ENCODE data around the gene ZNF516.
A peak's percentile ranks its signal among the peaks of the same experiment; 100 is the strongest.

Gene ZNF516

GRCh38 chr18:76487782-76488181 is 7.3 kb downstream of the ZNF516 start:
- DNase-seq: no peak
- no peak overlapping the region for H2BK120ac ChIP-seq (ENCODE audit: low read depth, low read length)
- no peak overlapping the region for H3K27ac ChIP-seq (ENCODE audit: low read length, poor library complexity, severe bottlenecking)
- peak overlapping the region in 1 of 2 experiments; percentile 67 for H3K18ac ChIP-seq (ENCODE audit: low read depth in 1 of 2, low read length in 2 of 2)
- H2BK15ac ChIP-seq (ENCODE audit: low read depth, poor library complexity, severe bottlenecking): no peak overlapping the region
- H3K27me3 ChIP-seq (ENCODE audit: control insufficient read depth in 1 of 2, insufficient read depth in 1 of 2, low read length in 2 of 2): no peaks in the 10 kb centered on the region
- H2BK12ac ChIP-seq (ENCODE audit: low read length in 2 of 2): peak overlapping the region in 1 of 2 experiments; percentile 79
- H3K4me3 ChIP-seq (ENCODE audit: insufficient read depth in 1 of 2, low read depth in 1 of 2, low read length in 2 of 2): no peak overlapping the region
- WGBS: 80% methylated on average over 8 of the region's 8 CpGs
- H3K79me1 ChIP-seq (replicated peaks; ENCODE audit: low read length, poor library complexity, severe bottlenecking): peaks cover 21% of the 10 kb centered on the region
- peak overlapping the region; percentile 37 for H2BK5ac ChIP-seq (ENCODE audit: low read depth, low read length, poor library complexity, severe bottlenecking)
- H3K4me1 ChIP-seq (ENCODE audit: control insufficient read depth, insufficient read depth, low read depth, low read length): peaks cover 29% of the 10 kb centered on the region
- H4K91ac ChIP-seq (ENCODE audit: low read length): peak overlapping the region; percentile 62
- H3K36me3 ChIP-seq (ENCODE audit: control insufficient read depth in 1 of 2, insufficient read depth in 2 of 2, low read depth in 1 of 2, low read length in 2 of 2): peaks cover 7 to 13% of the 10 kb centered on the region in 2 experiments
- H3K14ac ChIP-seq (ENCODE audit: low read length in 2 of 2): peak overlapping the region in 1 of 2 experiments; percentile 11
- H3K4ac ChIP-seq (ENCODE audit: low read depth in 1 of 2, low read length in 2 of 2): peak overlapping the region in 1 of 2 experiments; percentile 59
- H2AK5ac ChIP-seq (ENCODE audit: low read length, severe bottlenecking): peak overlapping the region; percentile 13
- H3K23ac ChIP-seq (ENCODE audit: low read length in 2 of 2): peak overlapping the region in 1 of 2 experiments; percentile 93
- no peak overlapping the region for H2AFZ ChIP-seq (ENCODE audit: low read depth, low read length)
- H3K9me3 ChIP-seq (ENCODE audit: control insufficient read depth, low read length): no peaks in the 10 kb centered on the region
- H4K8ac ChIP-seq (ENCODE audit: low read length): no peak overlapping the region
- no peak overlapping the region for H3K9ac ChIP-seq (ENCODE audit: low read length)
- H3K4me2 ChIP-seq (ENCODE audit: low read length, poor library complexity, severe bottlenecking): no peak overlapping the region

GRCh38 chr18:76487070-76487469 is 8.0 kb downstream of the ZNF516 start:
- peak; percentile 50 for DNase-seq
- peaks cover 27% of the 10 kb centered on the region for H3K4me1 ChIP-seq (ENCODE audit: control insufficient read depth, insufficient read depth, low read depth, low read length)
- peaks cover 21% of the 10 kb centered on the region for H3K79me1 ChIP-seq (replicated peaks; ENCODE audit: low read length, poor library complexity, severe bottlenecking)
- H3K23ac ChIP-seq (ENCODE audit: low read length in 2 of 2): no peak overlapping the region
- no peak overlapping the region for H2AFZ ChIP-seq (ENCODE audit: low read depth, low read length)
- WGBS: 67% methylated on average over 5 of the region's 5 CpGs
- no peaks in the 10 kb centered on the region for H3K27me3 ChIP-seq (ENCODE audit: control insufficient read depth in 1 of 2, insufficient read depth in 1 of 2, low read length in 2 of 2)
- no peak overlapping the region for H3K9ac ChIP-seq (ENCODE audit: low read length)
- H2BK5ac ChIP-seq (ENCODE audit: low read depth, low read length, poor library complexity, severe bottlenecking): no peak overlapping the region
- H2AK5ac ChIP-seq (ENCODE audit: low read length, severe bottlenecking): no peak overlapping the region
- no peak overlapping the region for H3K18ac ChIP-seq (ENCODE audit: low read depth in 1 of 2, low read length in 2 of 2)
- H3K4ac ChIP-seq (ENCODE audit: low read depth in 1 of 2, low read length in 2 of 2): no peak overlapping the region
- no peak overlapping the region for H4K8ac ChIP-seq (ENCODE audit: low read length)
- H3K4me2 ChIP-seq (ENCODE audit: low read length, poor library complexity, severe bottlenecking): no peak overlapping the region
- no peaks in the 10 kb centered on the region for H3K9me3 ChIP-seq (ENCODE audit: control insufficient read depth, low read length)
- no peak overlapping the region for H2BK120ac ChIP-seq (ENCODE audit: low read depth, low read length)
- peaks cover 7 to 18% of the 10 kb centered on the region in 2 experiments for H3K36me3 ChIP-seq (ENCODE audit: control insufficient read depth in 1 of 2, insufficient read depth in 2 of 2, low read depth in 1 of 2, low read length in 2 of 2)
- no peak overlapping the region for H3K14ac ChIP-seq (ENCODE audit: low read length in 2 of 2)
- no peak overlapping the region for H3K4me3 ChIP-seq (ENCODE audit: insufficient read depth in 1 of 2, low read depth in 1 of 2, low read length in 2 of 2)
- no peak overlapping the region for H2BK15ac ChIP-seq (ENCODE audit: low read depth, poor library complexity, severe bottlenecking)
- no peak overlapping the region for H4K91ac ChIP-seq (ENCODE audit: low read length)
- no peak overlapping the region for H2BK12ac ChIP-seq (ENCODE audit: low read length in 2 of 2)
- H3K27ac ChIP-seq (ENCODE audit: low read length, poor library complexity, severe bottlenecking): no peak overlapping the region

GRCh38 chr18:76486574-76486973 is 8.5 kb downstream of the ZNF516 start:
- Histone ChIP-seq H2BK12ac (ENCODE audit: low read length in 2 of 2) (no peak overlapping the region), H3K4me1 (ENCODE audit: control insufficient read depth, insufficient read depth, low read depth, low read length) (peaks cover 23% of the 10 kb centered on the region), H3K14ac (ENCODE audit: low read length in 2 of 2) (no peak overlapping the region), H3K36me3 (ENCODE audit: control insufficient read depth in 1 of 2, insufficient read depth in 2 of 2, low read depth in 1 of 2, low read length in 2 of 2) (peaks cover 7 to 20% of the 10 kb centered on the region in 2 experiments), H3K23ac (ENCODE audit: low read length in 2 of 2) (no peak overlapping the region), H3K27me3 (ENCODE audit: control insufficient read depth in 1 of 2, insufficient read depth in 1 of 2, low read length in 2 of 2) (no peaks in the 10 kb centered on the region), H2BK5ac (ENCODE audit: low read depth, low read length, poor library complexity, severe bottlenecking) (no peak overlapping the region), H3K79me1 (replicated peaks; ENCODE audit: low read length, poor library complexity, severe bottlenecking) (peaks cover 18% of the 10 kb centered on the region), H4K91ac (ENCODE audit: low read length) (no peak overlapping the region), H3K9ac (ENCODE audit: low read length) (no peak overlapping the region), H2AK5ac (ENCODE audit: low read length, severe bottlenecking) (no peak overlapping the region), H3K9me3 (ENCODE audit: control insufficient read depth, low read length) (no peaks in the 10 kb centered on the region), H3K4me2 (ENCODE audit: low read length, poor library complexity, severe bottlenecking) (no peak overlapping the region), H4K8ac (ENCODE audit: low read length) (no peak overlapping the region), H3K27ac (ENCODE audit: low read length, poor library complexity, severe bottlenecking) (no peak overlapping the region), H3K18ac (ENCODE audit: low read depth in 1 of 2, low read length in 2 of 2) (no peak overlapping the region), H3K4ac (ENCODE audit: low read depth in 1 of 2, low read length in 2 of 2) (no peak overlapping the region), H3K4me3 (ENCODE audit: insufficient read depth in 1 of 2, low read depth in 1 of 2, low read length in 2 of 2) (no peak overlapping the region), H2BK120ac (ENCODE audit: low read depth, low read length) (no peak overlapping the region), H2AFZ (ENCODE audit: low read depth, low read length) (no peak overlapping the region), H2BK15ac (ENCODE audit: low read depth, poor library complexity, severe bottlenecking) (no peak overlapping the region)
- DNase-seq: no peak
- WGBS: 82% methylated on average over 4 of the region's 6 CpGs

- Histone ChIP-seq H3K18ac (ENCODE audit: low read depth in 1 of 2, low read length in 2 of 2) (no peak overlapping the region), H3K4me3 (ENCODE audit: insufficient read depth in 1 of 2, low read depth in 1 of 2, low read length in 2 of 2) (no peak overlapping the region), H2AK5ac (ENCODE audit: low read length, severe bottlenecking) (no peak overlapping the region), H2BK5ac (ENCODE audit: low read depth, low read length, poor library complexity, severe bottlenecking) (no peak overlapping the region), H3K9ac (ENCODE audit: low read length) (peak overlapping the region; percentile 4), H3K4me1 (ENCODE audit: control insufficient read depth, insufficient read depth, low read depth, low read length) (peaks cover 23% of the 10 kb centered on the region), H2BK120ac (ENCODE audit: low read depth, low read length) (no peak overlapping the region), H2AFZ (ENCODE audit: low read depth, low read length) (no peak overlapping the region), H2BK12ac (ENCODE audit: low read length in 2 of 2) (no peak overlapping the region), H3K4me2 (ENCODE audit: low read length, poor library complexity, severe bottlenecking) (no peak overlapping the region), H3K23ac (ENCODE audit: low read length in 2 of 2) (no peak overlapping the region), H3K27ac (ENCODE audit: low read length, poor library complexity, severe bottlenecking) (no peak overlapping the region), H4K8ac (ENCODE audit: low read length) (no peak overlapping the region), H3K14ac (ENCODE audit: low read length in 2 of 2) (no peak overlapping the region), H3K79me1 (replicated peaks; ENCODE audit: low read length, poor library complexity, severe bottlenecking) (peaks cover 21% of the 10 kb centered on the region), H3K27me3 (ENCODE audit: control insufficient read depth in 1 of 2, insufficient read depth in 1 of 2, low read length in 2 of 2) (no peaks in the 10 kb centered on the region), H4K91ac (ENCODE audit: low read length) (no peak overlapping the region), H2BK15ac (ENCODE audit: low read depth, poor library complexity, severe bottlenecking) (no peak overlapping the region), H3K9me3 (ENCODE audit: control insufficient read depth, low read length) (no peaks in the 10 kb centered on the region), H3K4ac (ENCODE audit: low read depth in 1 of 2, low read length in 2 of 2) (no peak overlapping the region), H3K36me3 (ENCODE audit: control insufficient read depth in 1 of 2, insufficient read depth in 2 of 2, low read depth in 1 of 2, low read length in 2 of 2) (peaks cover 10 to 20% of the 10 kb centered on the region in 2 experiments)
- 48% methylated on average over 3 of the region's 3 CpGs for WGBS
- DNase-seq: no peak
Observed at GRCh38 chr18:76486038-76486437, 9.0 kb downstream of the ZNF516 start.
